22Rv1 (cell line): ENCODE results near the gene LRRC14B.
"Not testable (repeated sequence)": the region's sequence is repeated elsewhere in the genome, so short reads cannot be mapped to it uniquely, and the experiment has no call there.

Experiments
- ZFX ChIP-seq: fragments of 450-650 bp; IDR thresholded peaks from 2 replicates; pipeline ENCODE4 v1.6.1; 2017; ENCODE audit warnings: antibody characterized with exemption, borderline replicate concordance
- TF ChIP-seq, protein P1 (sequence below): fragments of 450-650 bp; IDR thresholded peaks from 2 replicates; pipeline ENCODE4 v1.5.1; 2017; ENCODE audit warnings: mild to moderate bottlenecking

DNA sequence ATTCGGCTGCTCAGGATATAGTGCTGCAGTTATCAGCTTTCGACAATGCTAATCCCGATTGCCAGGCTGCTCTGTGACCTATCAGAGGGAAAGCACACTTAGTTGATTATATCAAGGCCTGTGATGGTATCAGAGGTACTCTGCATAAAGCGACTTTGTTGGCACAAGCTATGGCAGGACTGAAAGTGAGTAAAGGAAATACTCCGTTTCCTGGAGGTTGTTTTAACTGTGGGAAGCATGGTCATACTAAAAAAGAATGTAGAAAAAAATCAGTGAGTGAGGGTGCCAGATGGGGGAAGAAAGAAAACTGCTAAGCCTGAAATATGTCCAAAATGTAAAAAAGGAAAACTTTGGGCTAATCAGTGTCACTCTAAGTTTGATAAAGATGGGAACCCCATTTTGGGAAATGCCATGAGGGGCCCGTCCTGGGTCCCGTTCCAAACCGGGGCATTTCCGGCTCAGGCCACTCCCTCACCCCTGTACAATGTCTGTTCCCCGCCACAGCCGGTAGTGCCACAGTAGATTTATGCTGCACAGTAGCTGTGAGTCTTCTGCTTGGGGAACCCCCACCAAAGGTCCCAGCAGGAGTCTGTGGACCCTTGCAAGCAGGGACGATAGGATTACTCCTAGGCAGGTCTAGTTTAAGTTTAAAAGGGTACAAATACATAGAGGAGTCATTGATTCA lies 52.5 kb downstream of the LRRC14B start:
- TF ChIP-seq, protein P1, sequence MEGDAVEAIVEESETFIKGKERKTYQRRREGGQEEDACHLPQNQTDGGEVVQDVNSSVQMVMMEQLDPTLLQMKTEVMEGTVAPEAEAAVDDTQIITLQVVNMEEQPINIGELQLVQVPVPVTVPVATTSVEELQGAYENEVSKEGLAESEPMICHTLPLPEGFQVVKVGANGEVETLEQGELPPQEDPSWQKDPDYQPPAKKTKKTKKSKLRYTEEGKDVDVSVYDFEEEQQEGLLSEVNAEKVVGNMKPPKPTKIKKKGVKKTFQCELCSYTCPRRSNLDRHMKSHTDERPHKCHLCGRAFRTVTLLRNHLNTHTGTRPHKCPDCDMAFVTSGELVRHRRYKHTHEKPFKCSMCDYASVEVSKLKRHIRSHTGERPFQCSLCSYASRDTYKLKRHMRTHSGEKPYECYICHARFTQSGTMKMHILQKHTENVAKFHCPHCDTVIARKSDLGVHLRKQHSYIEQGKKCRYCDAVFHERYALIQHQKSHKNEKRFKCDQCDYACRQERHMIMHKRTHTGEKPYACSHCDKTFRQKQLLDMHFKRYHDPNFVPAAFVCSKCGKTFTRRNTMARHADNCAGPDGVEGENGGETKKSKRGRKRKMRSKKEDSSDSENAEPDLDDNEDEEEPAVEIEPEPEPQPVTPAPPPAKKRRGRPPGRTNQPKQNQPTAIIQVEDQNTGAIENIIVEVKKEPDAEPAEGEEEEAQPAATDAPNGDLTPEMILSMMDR = not testable (repeated sequence)
- not testable (repeated sequence) for TF ChIP-seq ZFX
